Caco-2 (cell line): ENCODE data around the gene SERINC3. TPM values are rescaled to one million over a fixed set of nuclear protein-coding genes. Genes with fewer than 3 reads are reported as not detected.

Source experiments
- BruUV-seq: library from RNA; stranded (reverse); fragments of 400-500 nt; replicated peaks from 2 replicates; lab custom pipeline; 2021; lab: Mats Ljungman, UMichigan
- CTCF ChIA-PET: fragments of 300-600 bp; sonication (Branson Sonifier 250); formaldehyde crosslinking; loops from one replicate; lab custom pipeline; 2022; ENCODE audit warnings: antibody characterized with exemption; lab: Charles Lee
- POLR2A ChIA-PET: fragments of 300-600 bp; sonication (Branson Sonifier 250); formaldehyde crosslinking; loops from one replicate; lab custom pipeline; 2022; ENCODE audit warnings: antibody characterized with exemption; lab: Charles Lee
- DNase-seq, 2 experiments: peaks; one replicate each; pipeline versions ENCODE4 v3.0.0 to v3.0.0-alpha.2; 2020 to 2022
- H3K27me3 ChIP-seq: replicated peaks from 2 replicates; pipeline ENCODE4 v1.6.0; 2011; ENCODE audit warnings: low read length; ENCODE audit not compliant: control insufficient read depth, insufficient read depth
- H3K36me3 ChIP-seq: 2 replicates; pipeline ENCODE4 v1.5.1; 2011; ENCODE audit warnings: low read length; ENCODE audit not compliant: control insufficient read depth, insufficient read depth
- H3K4me1 ChIP-seq: fragments of 250-450 bp; sonication (Bioruptor Pico); 2 replicates; pipeline ENCODE4 v1.5.1; 2020; ENCODE audit warnings: mild to moderate bottlenecking
- H3K4me3 ChIP-seq: 2 replicates; pipeline ENCODE4 v1.5.1; 2011; ENCODE audit warnings: low read depth, mild to moderate bottlenecking, control low read depth, low read length
- H3K9me3 ChIP-seq: fragments of 250-450 bp; sonication (Bioruptor Pico); 2 replicates; pipeline ENCODE4 v1.5.1; 2020; ENCODE audit warnings: mild to moderate bottlenecking, moderate library complexity
- H3K27ac Mint-ChIP-seq: one replicate; pipeline ENCODE4 v1.8.0; 2022; ENCODE audit warnings: mixed read lengths; ENCODE audit not compliant: unreplicated experiment
- H3K27me3 Mint-ChIP-seq: one replicate; pipeline ENCODE4 v1.8.0; 2022; ENCODE audit warnings: mixed read lengths; ENCODE audit not compliant: insufficient read depth, unreplicated experiment
- H3K36me3 Mint-ChIP-seq: one replicate; pipeline ENCODE4 v1.8.0; 2022; ENCODE audit warnings: mild to moderate bottlenecking, mixed read lengths; ENCODE audit not compliant: insufficient read depth, unreplicated experiment
- H3K4me1 Mint-ChIP-seq: one replicate; pipeline ENCODE4 v1.8.0; 2022; ENCODE audit warnings: low read depth, mixed read lengths; ENCODE audit not compliant: unreplicated experiment
- H3K4me3 Mint-ChIP-seq: one replicate; pipeline ENCODE4 v1.8.0; 2022; ENCODE audit warnings: mild to moderate bottlenecking, moderate library complexity, mixed read lengths; ENCODE audit not compliant: unreplicated experiment
- H3K9me3 Mint-ChIP-seq: one replicate; pipeline ENCODE4 v1.8.0; 2022; ENCODE audit warnings: mixed read lengths; ENCODE audit not compliant: unreplicated experiment
- CTCF ChIP-seq, 2 experiments: fragments of 200-600 bp in 1 of 2; IDR thresholded peaks; 1 replicate in 1 of 2; 2 replicates in 1 of 2; pipeline versions ENCODE4 v1.5.1 to v1.8.0; 2011 to 2022; ENCODE audit warnings: antibody characterized with exemption in 1 of 2, control low read depth in 1 of 2, inconsistent platforms in 1 of 2, low read depth in 1 of 2, low read length in 1 of 2, mild to moderate bottlenecking in 1 of 2, moderate library complexity in 1 of 2; ENCODE audit not compliant: insufficient read depth in 1 of 2, severe bottlenecking in 1 of 2, unreplicated experiment in 1 of 2
- intact Hi-C: fragments of 100-400 bp; cut with micrococcal nuclease; formaldehyde crosslinking; loops from one replicate; pipeline ENCODE4 v1.10.0; 2022; ENCODE audit not compliant: unreplicated experiment
- total RNA-seq: library from RNA; stranded (reverse); gene quantifications from 2 replicates; pipeline ENCODE4 v1.2.3, GENCODE V29; 2022

Gene SERINC3
- total RNA-seq, 1 experiment from 2014 or later: 185 TPM

GRCh38 chr20:44570367-44570766, 48.5 kb upstream of the SERINC3 start:
- Mint-ChIP-seq H3K4me3 (no peak overlapping the region), H3K27ac (no peak overlapping the region), H3K9me3 (no peaks in the 10 kb centered on the region), H3K27me3 (no peaks in the 10 kb centered on the region), H3K4me1 (peaks cover 12% of the 10 kb centered on the region), H3K36me3 (no peaks in the 10 kb centered on the region)
- 0 out of 2 replicates have a peak, but pooled peaks cover 9% of the 10 kb centered on the region for H3K4me1 ChIP-seq
- TF ChIP-seq CTCF (IDR thresholded peaks at IDR 0.05; ENCODE audit: insufficient read depth in 1 of 2, low read depth in 1 of 2, low read length in 1 of 2, severe bottlenecking in 1 of 2, unreplicated experiment in 1 of 2): no peak
- H3K36me3 ChIP-seq: no peaks in the 10 kb centered on the region
- H3K27me3 ChIP-seq: no peaks in the 10 kb centered on the region
- no peaks in the 10 kb centered on the region for H3K9me3 ChIP-seq
- no TSS peak for BruUV-seq
- POLR2A ChIA-PET: no interaction called here
- intact Hi-C loops: loop anchor here (1.0 kb wide), 1 partner anchor 279 kb away; no protein-coding TSS in a partner anchor
- DNase-seq: no peak
- CTCF ChIA-PET: no interaction called here
- no peak overlapping the region for H3K4me3 ChIP-seq

GRCh38 chr20:44566811-44567210, 44.9 kb upstream of the SERINC3 start:
- POLR2A ChIA-PET: no interaction called here

GRCh38 chr20:44566018-44566417, 44.1 kb upstream of the SERINC3 start:
- H3K27me3 ChIP-seq: no peaks in the 10 kb centered on the region
- H3K36me3 Mint-ChIP-seq: no peaks in the 10 kb centered on the region
- DNase-seq: no peak
- no TSS peak for BruUV-seq
- intact Hi-C loops: no loop called here
- H3K36me3 ChIP-seq: no peaks in the 10 kb centered on the region
- ChIA-PET POLR2A (no interaction called here), CTCF (no interaction called here)
- H3K27me3 Mint-ChIP-seq: no peaks in the 10 kb centered on the region
- H3K4me1 Mint-ChIP-seq: no peaks in the 10 kb centered on the region
- no peaks in the 10 kb centered on the region for H3K9me3 ChIP-seq
- H3K4me1 ChIP-seq: no peaks in the 10 kb centered on the region
- no peaks in the 10 kb centered on the region for H3K9me3 Mint-ChIP-seq
- TF ChIP-seq CTCF (IDR thresholded peaks at IDR 0.05; ENCODE audit: insufficient read depth in 1 of 2, low read depth in 1 of 2, low read length in 1 of 2, severe bottlenecking in 1 of 2, unreplicated experiment in 1 of 2): no peak
- no peak overlapping the region for H3K27ac Mint-ChIP-seq
- H3K4me3 ChIP-seq: no peak overlapping the region
- H3K4me3 Mint-ChIP-seq: no peak overlapping the region

More at GRCh38 chr20:44566811-44567210, 44.9 kb upstream of the SERINC3 start:
- Mint-ChIP-seq H3K9me3 (no peaks in the 10 kb centered on the region), H3K27ac (no peak overlapping the region), H3K4me1 (no peaks in the 10 kb centered on the region), H3K4me3 (no peak overlapping the region), H3K27me3 (no peaks in the 10 kb centered on the region), H3K36me3 (no peaks in the 10 kb centered on the region)
- Histone ChIP-seq H3K27me3 (no peaks in the 10 kb centered on the region), H3K36me3 (no peaks in the 10 kb centered on the region), H3K9me3 (no peaks in the 10 kb centered on the region), H3K4me3 (no peak overlapping the region), H3K4me1 (no peaks in the 10 kb centered on the region)
- no peak for DNase-seq
- BruUV-seq: no TSS peak
- CTCF ChIA-PET: interaction anchor here (0.9 to 1.4 kb wide), 3 partner anchors 25 to 43 kb away, joined by 3 to 4 read pairs (median 3); no protein-coding TSS in a partner anchor
- no peak for TF ChIP-seq CTCF (IDR thresholded peaks at IDR 0.05; ENCODE audit: insufficient read depth in 1 of 2, low read depth in 1 of 2, low read length in 1 of 2, severe bottlenecking in 1 of 2, unreplicated experiment in 1 of 2)
- intact Hi-C loops: no loop called here
